Epithelial cell of proximal tubule (primary cell): Measurements from ENCODE around the gene HYCC1. TPM values are rescaled to one million over a fixed set of nuclear protein-coding genes. Genes with fewer than 3 reads are reported as not detected.
"Not testable (repeated sequence)": the region's sequence is repeated elsewhere in the genome, so short reads cannot be mapped to it uniquely, and the experiment has no call there.

Source experiments
- DNase-seq: peaks from one replicate; pipeline ENCODE4 v3.0.0-alpha.2; 2011; ENCODE audit warnings: low read depth
- H3K4me3 ChIP-seq: 2 replicates; pipeline ENCODE4 v1.5.1; 2011; ENCODE audit warnings: low read depth, mild to moderate bottlenecking, low read length
- total RNA-seq: library from RNA; depleted of rRNA; stranded (reverse); fragments of >200 nt; gene quantifications from 2 replicates; pipeline ENCODE4 v1.2.3, GENCODE V29; 2015
- TF ChIP-seq, protein P1 (sequence below): conservative IDR thresholded peaks from 2 replicates; pipeline ENCODE4 v1.5.1; 2012; ENCODE audit warnings: low read depth, mild to moderate bottlenecking, low read length

The HYCC1 gene
- total RNA-seq, 1 donor from 2014 or later = 29.7 TPM

DNA sequence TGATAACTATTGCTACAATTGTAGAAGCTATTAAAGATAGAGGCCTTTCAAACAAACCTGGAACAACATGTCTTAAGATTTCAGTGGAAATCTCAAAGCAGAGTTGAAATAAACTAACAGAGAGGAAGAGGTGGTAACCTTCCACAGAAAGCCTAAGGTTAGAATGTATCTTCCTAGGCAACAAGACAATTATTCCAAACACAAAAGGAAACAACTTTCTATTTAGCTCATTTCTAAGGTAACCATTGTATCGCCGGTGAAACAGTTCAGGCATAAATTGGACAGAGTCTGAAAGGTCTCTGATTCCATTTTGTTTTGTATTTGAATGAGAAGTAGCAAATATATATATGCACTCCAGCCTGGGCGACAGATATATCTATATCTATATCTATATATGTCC lies 30.7 kb upstream of the HYCC1 start:
- no peak for DNase-seq
- no peak overlapping the region for H3K4me3 ChIP-seq
- TF ChIP-seq, protein P1, sequence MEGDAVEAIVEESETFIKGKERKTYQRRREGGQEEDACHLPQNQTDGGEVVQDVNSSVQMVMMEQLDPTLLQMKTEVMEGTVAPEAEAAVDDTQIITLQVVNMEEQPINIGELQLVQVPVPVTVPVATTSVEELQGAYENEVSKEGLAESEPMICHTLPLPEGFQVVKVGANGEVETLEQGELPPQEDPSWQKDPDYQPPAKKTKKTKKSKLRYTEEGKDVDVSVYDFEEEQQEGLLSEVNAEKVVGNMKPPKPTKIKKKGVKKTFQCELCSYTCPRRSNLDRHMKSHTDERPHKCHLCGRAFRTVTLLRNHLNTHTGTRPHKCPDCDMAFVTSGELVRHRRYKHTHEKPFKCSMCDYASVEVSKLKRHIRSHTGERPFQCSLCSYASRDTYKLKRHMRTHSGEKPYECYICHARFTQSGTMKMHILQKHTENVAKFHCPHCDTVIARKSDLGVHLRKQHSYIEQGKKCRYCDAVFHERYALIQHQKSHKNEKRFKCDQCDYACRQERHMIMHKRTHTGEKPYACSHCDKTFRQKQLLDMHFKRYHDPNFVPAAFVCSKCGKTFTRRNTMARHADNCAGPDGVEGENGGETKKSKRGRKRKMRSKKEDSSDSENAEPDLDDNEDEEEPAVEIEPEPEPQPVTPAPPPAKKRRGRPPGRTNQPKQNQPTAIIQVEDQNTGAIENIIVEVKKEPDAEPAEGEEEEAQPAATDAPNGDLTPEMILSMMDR = no peak

DNA sequence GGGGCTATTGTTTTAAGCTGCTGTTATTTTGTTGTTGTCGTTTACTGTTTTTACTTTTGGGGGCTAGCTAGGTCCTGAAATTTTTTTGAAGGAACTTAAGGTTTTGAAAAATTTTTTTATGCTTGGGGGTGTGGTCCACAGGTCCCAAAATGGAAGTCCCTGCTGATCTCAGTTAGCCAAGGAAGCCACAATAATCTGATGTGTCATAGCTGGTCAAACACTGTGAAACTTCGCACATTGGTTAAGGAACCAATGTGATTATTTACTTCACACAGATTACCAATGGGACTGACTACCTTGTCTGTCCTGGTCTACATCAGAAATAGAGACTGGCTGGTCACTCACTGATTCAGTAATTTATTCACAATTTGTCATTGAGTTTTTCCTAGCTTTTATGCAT lies 29.5 kb upstream of the HYCC1 start:
- no peak overlapping the region for H3K4me3 ChIP-seq
- no peak for DNase-seq
- TF ChIP-seq, protein P1 = no peak

DNA sequence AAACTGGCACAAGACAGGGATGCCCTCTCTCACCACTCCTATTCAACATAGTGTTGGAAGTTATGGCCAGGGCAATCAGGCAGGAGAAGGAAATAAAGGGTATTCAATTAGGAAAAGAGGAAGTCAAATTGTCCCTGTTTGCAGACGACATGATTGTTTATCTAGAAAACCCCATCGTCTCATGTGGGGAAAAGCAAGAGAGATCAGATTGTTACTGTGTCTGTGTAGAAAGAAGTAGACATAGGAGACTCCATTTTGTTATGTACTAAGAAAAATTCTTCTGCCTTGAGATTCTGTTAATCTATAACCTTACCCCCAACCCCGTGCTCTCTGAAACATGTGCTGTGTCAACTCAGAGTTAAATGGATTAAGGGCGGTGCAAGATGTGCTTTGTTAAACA lies 25.7 kb upstream of the HYCC1 start:
- not testable (repeated sequence) for H3K4me3 ChIP-seq, DNase-seq

DNA sequence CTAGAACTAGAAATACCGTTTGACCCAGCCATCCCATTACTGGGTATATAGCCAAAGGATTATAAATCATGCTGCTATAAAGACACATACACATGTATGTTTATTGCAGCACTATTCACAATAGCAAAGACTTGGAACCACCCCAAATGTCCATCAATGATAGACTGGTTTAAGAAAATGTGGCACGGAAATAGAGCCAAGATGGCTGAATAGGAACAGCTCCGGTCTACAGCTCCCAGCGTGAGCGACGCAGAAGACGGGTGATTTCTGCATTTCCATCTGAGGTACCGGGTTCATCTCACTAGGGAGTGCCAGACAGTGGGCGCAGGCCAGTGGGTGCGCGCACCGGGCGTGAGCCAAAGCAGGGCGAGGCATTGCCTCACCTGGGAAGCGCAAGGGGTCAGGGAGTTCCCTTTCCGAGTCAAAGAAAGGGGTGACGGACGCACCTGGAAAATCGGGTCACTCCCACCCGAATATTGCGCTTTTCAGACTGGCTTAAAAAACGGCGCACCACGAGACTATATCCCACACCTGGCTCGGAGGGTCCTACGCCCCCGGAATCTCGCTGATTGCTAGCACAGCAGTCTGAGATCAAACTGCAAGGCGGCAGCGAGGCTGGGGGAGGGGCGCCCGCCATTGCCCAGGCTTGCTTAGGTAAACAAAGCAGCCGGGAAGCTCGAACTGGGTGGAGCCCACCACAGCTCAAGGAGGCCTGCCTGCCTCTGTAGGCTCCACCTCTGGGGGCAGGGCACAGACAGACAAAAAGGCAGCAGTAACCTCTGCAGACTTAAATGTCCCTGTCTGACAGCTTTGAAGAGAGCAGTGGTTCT lies 21.8 kb upstream of the HYCC1 start:
- H3K4me3 ChIP-seq = not testable (repeated sequence)

DNA sequence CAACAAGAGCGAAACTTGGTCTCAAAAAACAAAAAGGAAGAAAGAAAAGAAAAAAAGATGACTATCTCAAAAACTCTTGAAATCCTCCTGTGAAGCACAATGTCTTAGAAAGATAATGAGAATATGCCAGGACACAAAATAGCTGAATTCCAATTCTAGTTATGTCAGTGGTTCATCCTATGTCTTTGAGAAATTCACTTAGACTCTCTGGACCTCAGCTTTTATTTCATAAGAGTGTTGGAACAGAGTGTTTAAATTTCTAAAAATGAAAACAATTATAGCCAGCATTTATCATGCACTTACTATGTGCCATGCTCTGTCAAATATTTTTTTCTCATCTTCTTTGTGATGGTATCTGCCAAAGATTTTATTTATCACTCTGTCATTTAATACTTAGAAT lies 13.3 kb upstream of the HYCC1 start:
- TF ChIP-seq, protein P1 = no peak
- no peak overlapping the region for H3K4me3 ChIP-seq
- no peak for DNase-seq

More for the DNA sequence above, 21.8 kb upstream of the HYCC1 start:
- DNase-seq = not testable (repeated sequence)

DNA sequence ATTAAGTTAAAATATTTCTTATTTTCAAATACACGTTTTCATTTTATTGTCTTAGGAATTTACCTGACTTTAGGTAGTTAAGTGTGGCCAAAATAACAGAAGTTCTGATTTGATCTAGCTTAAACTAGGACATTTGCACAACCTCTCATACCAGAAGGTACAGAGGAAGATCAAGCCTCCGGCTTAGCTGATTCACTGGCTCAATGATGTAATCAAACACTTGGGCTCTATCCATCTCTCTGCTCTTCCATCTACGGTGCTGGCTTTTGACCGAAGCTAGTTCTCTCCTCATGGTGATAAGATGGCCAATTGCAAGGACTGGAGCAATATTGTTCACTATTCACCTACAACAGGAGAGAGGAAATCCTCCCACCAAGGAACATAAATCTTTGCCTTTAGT lies 12.2 kb upstream of the HYCC1 start:
- no peak for DNase-seq
- H3K4me3 ChIP-seq = no peak overlapping the region

DNA sequence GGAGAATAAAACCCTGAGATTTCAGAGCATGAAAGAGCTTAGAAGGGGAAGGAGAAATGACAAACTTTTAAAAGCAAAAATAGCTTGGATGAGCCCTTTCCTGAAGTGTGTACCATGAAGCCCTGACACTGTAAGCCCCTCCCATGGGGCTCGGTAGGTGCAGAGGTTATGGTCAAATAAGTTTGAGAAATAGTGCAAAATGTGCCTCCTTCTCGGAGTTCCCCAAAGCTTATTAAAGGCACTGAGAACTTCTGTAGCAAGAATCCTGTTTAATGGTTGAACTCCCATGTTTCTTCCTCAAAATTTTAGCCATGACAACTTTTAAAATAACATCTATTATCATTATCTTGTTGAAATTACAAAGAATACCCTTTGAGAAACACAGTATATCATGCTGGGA lies 10.5 kb upstream of the HYCC1 start:
- no peak overlapping the region for H3K4me3 ChIP-seq
- DNase-seq = no peak
- TF ChIP-seq, protein P1 = no peak

More for the DNA sequence above, 12.2 kb upstream of the HYCC1 start:
- TF ChIP-seq, protein P1 = no peak

DNA sequence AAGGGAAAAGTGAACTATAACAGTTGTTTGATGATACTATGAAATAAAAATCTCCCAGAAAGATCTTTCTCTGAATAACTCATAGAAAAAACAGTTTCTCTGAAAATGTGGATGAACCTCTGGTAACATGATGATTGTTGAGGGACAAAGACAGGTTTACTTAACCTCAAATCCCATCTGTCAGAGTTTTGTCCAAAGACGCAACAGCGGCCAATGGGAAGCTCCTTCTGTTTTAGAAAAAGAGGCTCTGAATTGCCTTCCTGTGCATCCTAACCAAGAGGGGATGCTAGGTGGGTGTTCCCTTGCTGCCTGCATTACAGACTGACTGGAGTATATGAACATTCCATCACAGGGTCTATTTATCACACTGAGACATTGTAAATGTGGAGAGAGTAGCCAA lies 8.9 kb upstream of the HYCC1 start:
- no peak for DNase-seq
- no peak overlapping the region for H3K4me3 ChIP-seq
- TF ChIP-seq, protein P1 = no peak
